HG02870 (cell line): ENCODE data around the gene ADD1.

Source experiments
- ATAC-seq: cut with Tn5 transposase; IDR thresholded peaks from one replicate; pipeline ENCODE4 v1.9.1; 2021; ENCODE audit warnings: mild to moderate bottlenecking, moderate library complexity; ENCODE audit not compliant: unreplicated experiment

Gene ADD1

DNA sequence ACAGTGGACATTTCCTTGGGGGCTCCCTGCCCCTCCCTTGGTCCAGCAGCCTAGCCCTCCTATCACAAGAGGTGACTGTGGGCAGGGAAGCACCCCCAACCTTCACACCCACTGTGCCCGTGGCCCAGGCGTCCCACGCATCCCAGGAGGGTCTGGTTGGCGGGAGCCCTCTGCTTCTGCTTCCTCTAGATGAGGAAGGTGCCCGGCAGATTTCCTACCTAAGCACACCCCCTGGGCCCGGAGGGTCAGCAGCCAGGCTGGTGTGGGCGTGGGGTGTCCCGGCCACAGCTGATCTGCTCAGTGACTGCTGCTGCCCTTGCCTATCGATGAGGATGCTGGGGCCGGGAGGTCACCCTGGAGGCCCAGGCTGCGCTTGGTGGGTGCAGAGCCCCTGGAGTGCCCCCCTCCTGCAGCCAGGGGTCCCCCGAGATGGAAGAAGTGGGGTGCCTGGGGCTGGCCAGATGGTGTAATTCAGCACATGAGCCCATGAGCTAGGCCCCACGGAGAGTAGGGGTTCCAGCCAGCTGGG lies 38.6 kb upstream of the ADD1 start:
- no peak for ATAC-seq

DNA sequence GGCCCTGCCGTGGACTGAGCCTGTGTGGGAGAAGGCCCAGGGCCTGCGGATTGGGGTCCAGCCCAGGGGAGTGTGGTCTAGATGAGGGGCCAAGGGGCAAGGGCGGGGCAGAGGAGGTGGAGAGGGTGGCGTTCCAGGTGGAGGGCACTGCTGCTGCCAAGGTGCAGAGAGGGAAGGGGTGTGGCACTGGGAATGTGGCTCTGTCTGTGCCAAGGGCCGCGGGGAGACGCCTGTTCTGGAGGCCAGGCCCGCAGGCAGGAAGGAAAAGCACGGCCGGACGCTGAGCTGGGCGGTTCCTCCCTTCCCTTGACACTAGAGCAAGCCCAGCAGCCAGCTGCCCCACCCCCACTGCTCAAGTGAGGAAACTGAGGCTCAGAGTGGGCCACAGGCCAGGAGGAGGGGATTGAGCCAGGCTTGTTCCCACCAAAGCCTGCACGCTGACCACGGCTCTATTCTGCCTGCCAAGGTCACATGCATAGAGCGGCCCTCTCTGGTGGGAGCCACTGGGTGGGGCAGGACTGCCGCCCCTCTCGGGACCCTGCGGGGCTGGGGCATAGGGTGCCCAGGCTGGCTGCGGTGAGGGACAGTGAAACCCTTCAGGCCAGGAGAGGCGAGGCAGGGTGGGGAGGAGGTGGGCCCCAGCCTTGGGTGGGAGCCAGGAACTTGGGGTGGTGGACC lies 37.8 kb upstream of the ADD1 start:
- ATAC-seq: no peak

DNA sequence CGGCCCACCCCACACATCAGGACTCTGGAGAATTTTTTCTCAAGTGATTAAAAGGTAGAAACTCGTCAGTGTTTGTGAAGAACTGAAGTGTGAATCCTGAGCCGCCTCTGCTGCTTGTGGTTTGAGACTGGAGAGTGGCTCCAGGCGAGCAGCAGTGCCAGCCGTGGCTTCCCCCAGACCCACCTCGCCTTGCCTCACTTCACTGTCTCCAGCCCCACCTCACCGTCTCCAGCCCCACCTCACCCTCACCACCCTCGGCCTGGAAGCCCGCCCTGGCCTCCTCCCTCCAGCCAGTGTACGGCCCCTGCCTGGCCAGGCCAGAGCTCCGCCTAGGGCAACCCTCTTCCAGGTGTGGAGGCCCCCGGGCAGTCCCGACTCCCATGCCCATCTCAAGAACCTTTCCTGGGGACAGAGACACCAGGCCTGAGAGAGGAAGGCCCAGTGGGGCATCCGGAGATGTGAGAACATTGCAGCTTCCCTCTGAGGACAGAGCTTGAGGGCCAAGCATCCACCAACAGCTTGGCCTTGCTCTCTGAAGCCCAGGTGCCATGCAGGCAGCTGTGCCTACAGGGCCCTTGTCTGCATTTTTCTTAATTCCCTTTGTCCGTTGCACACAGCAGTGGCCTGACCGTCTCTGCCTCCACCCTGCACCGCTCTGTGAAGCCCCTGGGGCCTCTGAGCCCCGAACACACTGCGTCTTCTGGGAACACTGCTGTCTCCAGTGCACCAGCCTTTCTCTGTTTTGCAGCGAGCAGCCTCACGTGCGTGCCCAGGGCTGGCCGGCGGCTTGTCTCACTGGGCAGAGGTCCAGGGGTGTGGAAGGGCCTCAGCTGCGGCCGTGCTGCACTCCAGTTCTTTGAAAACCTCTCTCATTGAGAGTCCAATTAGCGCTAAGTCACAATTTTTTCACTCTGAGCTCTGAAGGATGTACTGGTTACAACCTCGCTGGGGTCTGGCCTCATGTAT lies 37.0 kb upstream of the ADD1 start:
- ATAC-seq: no peak

DNA sequence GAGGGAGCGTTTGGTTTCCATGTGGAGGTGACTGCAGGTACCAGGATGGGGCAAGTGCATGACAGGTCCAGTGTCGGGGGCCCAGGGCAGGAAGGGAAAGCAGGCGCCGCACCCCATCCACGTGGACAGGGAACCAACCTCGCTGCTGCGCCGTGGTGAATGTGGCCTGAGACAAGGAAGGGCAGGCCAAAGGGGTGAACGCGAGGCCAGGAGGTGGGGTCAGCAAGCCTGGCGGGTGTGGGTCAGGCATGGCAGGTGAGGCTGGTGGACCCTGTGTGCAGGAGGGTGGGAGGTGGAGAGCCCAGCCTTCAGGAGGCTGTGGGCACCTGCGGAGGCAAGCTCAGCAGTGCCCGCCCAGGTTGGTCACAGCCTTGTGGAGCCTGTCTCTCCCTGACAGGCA lies 36.1 kb upstream of the ADD1 start:
- no peak for ATAC-seq

DNA sequence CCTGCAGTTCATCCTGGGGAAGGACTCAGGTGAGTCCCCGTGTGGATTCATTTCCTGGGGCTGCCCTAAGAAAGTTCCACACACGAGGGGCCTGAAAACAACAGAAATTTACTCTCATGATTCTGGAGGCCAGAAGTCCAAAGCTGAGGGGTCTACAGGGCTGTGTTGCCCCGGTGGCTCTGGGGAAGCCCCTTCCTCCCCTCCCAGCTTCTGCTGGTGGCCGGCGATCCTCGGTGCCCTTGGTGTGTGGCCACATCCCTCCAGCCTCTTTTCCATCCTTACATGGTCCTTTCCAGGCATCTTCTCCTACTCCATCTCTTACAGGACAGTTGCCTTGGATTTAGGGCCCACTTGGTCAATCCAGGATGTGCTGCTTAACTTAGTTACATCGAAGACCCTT lies 35.6 kb upstream of the ADD1 start:
- no peak for ATAC-seq

DNA sequence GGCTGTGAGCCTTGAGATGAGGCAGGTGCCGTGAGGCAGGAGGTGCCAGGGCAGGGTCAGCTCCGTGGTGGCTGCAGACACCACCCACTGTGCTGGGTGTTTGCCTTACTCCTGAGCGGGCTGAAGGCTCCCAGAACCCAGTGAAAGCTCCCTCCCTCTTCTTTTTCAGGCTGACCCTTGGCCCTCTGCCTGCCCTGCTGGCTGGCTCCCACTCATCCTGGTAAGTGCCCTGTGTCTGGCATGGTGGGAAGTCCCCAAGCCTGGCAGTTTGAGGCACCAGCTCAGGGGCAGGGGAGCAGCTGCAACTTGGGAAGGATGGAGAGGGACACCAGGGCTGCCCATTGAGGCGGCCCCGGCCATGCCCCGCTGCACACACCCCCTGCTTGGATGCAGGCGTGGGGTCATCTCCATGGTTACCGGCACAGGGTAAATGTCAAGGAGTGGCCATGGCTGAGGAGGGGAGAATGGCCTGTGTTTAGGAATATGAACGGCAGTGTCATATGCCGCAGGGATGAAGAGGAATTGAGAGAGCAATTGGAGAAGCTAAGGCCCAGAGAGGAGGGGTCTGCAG lies 33.9 kb upstream of the ADD1 start:
- no peak for ATAC-seq

DNA sequence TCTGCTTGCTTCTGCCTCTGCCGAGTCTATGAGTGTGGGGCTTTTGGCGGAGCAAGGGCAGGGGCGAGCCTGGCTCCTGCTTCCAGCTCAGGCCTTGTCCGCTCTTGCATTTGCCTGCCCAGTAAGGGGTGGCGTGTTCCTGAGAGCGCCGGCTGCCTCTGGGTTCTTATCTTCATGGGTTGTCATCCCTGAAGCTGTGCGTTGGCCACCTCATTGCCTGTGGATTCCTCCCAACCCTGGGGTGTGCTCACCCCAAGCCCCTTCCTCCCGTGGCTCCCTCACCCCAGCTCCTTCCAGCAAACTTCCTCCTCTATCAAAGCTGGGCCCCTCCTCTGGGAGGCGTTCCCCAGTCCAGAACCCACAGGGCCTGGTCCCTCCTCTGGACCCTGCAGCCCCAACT lies 33.3 kb upstream of the ADD1 start:
- ATAC-seq: no peak

DNA sequence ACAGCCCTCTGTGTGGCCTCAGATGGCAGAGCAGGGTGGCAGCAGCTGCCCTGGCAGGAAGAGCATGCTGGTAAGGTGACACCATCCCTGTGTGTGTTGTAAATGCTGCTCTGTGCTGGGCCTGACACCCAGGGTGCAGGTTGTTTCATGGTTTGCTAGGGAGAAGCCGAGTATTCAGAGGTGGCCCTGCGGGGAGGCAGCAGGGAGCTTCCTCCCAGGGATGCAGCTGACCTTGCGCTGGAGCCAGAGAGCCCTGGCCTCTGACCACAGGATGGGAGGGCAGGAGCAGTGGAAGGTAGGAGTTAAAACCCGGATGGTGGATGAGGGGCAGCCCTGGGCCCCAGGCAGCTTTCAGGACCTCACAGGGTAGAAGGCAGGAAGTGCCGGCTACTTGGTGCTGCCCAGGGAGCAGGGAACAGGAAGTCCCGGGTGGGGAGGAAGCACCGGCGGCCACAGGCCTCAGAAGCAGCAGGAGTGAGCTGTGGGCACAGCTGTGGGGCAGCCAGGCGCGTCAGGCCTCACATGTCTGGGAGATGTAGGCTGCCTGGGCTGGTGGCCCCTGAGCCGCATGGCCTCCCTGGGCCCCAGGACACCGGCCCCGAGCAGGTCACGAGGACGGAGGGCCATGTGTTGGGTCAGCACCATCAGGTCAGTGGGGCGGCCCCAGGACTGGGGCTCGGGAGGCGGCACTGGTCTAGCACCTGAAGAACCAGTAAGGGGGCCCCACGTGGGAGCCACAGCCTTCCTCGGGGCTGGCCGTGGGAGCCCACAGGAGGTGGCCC lies 31.6 kb upstream of the ADD1 start:
- peak; percentile 43 for ATAC-seq

DNA sequence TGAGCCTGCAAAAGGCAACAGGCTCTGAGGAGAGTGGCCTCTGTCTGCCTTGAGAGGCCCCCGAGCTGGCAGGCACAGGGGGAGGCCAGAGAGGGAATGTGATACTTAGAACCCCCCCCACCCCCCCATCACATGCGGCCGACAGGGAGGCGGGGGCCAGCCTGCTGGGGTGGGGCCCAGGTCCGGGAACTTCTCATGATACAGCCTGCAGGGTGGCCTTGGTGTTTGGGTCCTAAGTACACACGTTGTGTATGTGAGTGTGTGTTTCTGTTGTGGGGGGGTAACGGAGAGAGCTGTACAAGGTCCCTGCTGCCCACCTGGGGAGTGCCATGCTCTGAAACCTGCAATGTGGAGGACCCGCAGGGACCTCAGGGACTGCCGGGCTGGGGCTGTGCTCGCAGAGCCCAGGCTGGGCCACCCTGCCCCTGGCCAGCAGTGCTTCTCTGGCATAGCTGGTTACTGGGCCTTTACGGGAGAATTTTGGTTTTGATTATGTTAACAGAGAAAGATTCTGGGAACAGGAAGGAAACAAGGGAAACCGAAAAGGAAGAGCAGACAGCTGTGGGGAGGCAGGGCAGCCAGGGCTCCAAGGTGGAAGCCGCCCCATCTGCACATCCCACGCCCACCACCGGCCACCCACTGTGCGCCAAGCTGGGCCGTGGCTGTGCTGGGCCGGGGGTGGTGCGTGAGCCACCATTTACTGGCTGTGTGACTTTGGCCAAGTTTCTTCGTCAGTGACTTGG lies 30.9 kb upstream of the ADD1 start:
- peak; percentile 13 for ATAC-seq

DNA sequence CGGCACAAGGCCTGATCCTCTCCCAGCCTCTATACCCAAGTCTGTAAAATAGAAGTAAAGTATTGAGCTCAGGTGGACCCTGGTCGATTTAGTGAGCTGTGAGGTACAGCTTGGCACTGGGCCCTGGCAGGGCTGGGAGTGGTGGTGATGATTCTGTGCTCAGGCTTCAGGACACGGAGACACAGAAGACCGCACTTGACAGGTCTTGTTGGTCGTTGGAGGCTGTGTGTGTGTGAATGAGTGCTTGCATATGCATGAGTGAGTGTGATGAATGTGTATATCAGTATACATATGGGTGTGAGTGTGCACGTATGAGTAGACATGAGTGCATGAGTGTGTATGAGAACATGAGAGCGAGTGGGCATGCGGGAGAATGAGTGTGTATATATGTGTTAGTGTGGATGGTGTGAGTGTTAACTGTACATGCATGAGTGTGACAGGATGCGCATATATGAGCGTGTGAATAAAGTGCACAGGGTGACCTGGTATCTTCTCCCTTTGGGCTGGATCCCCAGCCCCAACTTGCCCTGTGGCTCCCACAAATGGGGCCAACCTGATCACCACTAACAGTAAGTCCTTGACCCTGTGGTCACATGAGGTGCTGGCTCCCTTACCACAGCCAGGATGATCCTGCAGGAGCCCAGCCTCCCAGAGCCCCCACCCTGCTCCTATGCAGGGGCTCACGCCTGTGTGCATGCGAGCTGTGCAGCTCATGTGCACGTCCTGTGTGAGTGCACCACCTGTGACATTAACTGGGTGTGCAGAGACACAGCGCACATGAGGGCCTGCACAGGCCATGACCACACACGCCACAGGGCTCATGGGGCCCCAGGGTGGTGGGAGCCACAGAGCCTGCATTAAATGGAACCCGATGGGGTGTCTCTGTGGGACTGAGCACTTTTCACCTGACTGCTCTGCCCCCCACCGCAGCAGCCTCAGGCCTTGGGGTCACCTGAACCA lies 29.9 kb upstream of the ADD1 start:
- ATAC-seq: no peak

DNA sequence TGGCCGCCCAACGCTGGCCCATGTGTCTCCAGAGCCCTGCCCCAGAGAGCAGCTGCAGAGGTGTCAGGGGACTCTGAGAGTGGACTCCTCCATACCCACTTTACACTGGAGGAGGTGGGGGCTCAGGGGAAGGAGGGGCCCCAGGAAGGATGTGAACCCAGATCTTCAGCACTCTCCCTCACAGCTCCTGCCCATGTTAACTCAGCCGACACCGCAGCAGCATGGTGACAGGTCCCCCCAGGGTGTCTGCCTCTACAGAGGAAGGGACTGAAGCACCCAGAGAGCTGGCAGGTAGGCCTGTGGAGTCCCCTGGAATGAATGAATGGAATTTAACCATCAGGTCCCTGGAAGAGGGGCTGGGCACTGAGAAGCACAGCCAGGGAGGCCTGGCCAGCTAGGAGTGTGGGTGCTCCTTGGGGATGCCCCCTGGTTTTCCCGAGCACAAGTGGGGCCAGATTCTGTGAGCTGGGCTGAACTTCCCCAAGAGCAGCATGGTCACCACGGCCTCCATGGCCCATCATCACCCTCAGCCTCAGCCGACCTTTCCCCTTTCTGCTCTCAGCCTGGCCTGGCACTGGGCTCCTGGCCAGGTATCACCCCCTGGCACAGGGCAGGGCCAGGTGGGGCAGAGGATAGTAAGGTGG lies 28.9 kb upstream of the ADD1 start:
- ATAC-seq: no peak

DNA sequence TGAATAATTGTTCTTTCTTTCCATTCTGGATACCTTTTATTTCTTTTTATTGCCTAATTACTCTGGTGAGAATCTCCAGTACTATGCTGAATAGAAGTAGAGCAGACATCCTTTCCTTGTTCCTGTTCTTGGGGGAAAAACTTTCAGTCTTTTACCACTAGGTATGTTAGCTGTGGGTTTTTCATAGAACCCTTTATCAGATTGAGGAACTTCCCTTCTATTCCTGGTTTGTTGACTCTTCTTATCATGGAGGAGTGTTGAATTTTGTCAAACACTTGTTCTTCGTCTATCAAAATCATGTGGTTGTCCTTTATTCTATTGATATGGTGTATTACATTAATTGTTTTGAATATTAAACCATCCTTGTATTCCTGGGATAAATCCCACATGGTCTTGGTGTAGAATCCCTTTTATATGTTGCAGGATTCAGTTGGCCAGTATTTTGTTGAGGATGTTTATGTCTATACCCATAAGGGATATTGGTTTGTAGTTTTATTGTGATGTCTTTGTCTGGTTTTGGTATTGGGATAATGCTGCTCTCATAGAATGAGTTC lies 27.2 kb upstream of the ADD1 start:
- ATAC-seq: no peak

DNA sequence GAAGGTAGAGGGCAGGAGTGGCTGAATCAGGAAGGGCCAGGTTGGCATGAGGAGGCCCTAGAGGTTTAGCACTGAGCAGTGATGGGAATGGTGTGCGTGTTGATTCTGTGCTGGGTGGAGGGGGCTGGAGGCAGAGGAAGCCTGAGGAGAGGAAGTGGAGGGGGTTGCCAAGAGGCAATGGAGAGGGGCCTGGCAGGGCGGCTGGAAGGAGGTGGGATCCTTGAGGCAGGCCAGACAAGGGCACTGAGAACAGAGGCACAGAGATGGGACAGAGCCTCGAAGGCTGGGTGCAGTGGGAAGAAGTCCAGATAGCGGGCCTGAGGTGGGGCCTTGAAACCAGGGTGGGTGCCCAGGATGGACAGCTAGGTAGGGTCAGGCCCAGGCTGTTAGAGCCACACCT lies 26.5 kb upstream of the ADD1 start:
- no peak for ATAC-seq

DNA sequence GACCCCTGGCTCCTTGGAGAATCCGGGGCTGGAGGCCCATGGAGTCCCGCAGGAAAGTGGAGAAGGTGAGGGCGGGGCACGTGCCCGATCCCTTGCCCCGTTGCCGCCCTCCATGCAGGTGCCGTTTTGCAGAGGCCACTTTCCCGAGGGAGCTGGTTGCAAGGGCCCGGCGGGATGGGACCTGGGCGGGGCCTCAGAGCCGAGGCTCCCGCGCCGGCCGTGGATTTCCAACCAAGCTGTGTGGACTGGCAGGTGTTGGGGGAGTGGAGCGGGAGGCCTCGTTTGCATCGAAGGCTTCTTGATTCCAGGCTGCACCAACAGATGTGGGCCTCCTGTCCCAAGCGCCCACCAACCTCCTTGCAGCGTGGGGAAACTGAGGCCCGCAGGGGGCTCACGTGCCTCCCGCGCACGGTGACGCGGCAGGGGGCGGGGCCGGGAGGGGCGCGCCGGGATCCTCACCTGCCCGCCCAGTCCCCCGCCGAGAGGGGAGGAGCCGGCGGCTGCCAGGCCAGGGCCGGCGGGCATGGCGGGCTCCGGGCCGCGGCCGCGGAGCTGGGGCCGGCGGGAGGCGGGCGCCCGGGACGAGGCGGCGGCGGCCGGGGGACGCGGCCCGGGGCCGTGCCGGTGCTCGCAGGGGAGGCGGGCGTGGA lies 25.8 kb upstream of the ADD1 start:
- no peak for ATAC-seq

DNA sequence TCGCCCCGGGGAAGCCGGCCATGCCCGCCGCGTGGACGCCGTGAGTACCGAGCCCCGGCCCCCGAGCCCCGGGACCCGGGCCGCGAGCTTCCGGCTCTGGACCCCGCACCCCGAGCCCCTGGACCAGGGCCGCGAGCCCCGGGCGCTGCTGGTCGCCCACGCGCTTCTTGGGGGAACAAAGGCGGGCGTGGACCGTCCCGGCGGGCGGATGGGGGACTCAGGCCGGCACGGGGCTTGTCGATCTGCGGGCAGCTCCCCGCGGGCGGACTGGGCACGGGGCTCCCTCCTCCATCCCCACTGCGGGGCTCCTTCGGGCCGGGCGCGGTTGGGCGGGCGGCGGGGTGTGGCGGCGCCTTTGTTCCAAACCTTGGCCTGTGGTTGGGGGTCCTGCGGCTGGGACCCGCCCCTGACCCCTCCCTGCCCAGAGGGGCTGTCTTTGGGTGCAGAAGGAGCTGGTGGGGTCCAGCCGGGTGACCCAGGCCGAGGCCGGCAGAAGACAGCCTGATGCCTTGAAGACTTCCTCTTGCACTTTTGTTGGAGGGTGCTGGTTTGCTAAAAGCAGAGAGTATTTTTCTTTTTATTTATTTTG lies 25.2 kb upstream of the ADD1 start:
- ATAC-seq: no peak

DNA sequence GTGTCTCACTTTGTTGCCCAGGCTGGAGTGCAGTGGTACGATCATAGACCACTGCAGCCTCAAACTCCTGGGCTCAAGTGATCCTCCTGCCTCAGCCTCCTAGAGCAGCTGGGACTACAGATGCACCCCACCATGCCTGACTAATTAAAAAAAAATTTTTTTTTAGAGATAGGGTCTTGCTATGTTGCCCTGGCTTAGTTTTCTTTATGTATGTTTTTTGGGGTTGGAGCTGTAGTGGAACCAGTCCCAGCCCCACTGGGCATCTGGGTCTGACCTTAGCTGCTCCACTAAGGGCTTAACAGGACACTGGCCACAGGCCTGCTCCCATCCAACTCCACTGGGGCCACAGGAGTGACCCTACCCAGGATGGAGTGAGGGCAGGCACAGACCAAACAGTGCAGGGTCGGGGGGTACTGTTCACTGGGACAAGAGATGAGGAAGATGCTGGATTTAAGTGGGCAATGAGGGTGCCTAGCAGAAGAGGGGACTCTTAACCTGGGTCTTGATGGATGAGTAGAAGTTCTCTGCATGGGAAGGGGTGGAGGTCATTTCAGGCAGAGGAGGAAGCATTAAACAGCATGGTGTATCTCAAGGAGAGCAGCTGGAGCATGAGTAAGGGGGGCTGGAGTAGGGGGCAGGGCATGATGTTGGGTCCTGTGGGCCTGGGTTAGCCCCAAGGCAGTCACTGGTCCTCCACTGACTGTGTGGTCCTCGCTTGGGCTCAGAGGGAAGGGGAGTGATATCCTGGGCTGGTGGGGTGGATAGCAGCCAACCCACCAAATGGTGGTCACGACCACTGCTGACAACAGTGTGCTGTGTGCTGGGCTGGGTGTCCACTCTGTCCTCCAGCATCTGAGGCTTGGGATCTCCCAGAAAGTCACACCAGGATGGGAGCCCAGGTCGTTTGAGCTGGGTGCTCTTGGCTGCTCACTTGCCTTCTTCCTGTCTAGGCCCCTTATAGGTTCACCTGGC lies 24.1 kb upstream of the ADD1 start:
- ATAC-seq: no peak
